Measurements from ENCODE around the gene PRKX.
"Not testable (repeated sequence)": the region's sequence is repeated elsewhere in the genome, so short reads cannot be mapped to it uniquely, and the experiment has no call there.

PRKX gene

DNA sequence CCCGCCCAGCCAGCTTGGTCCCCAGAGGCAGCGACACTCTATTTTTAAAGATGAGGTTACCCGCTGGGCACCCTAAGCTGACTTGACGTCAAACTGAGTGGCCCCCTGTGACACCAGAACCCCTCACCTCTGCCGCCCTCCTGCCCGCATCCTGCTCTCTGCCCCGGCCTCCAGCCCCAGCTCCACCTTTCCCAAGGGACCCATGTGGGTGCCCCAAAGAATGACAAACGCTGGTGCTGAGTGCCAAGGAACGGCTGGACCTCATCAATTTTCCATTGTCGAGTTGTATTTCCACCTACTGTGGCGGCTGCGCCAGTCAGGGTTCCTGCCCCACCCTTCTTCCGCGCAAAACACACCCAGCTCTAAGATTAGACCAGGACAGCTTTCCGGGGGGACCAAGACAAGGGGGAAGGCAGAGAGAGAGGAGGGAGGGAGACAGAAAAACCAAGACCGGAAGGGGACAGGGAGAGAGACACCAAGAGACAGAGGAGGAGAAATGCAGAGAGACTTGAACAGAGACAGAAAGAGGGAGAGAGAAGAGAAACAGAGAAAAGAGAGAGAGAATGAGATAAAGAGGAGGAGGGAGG lies 2.0 kb downstream of the PRKX start:
- no peak for DNase-seq (ENCODE audit: low read depth, low spot score)

DNA sequence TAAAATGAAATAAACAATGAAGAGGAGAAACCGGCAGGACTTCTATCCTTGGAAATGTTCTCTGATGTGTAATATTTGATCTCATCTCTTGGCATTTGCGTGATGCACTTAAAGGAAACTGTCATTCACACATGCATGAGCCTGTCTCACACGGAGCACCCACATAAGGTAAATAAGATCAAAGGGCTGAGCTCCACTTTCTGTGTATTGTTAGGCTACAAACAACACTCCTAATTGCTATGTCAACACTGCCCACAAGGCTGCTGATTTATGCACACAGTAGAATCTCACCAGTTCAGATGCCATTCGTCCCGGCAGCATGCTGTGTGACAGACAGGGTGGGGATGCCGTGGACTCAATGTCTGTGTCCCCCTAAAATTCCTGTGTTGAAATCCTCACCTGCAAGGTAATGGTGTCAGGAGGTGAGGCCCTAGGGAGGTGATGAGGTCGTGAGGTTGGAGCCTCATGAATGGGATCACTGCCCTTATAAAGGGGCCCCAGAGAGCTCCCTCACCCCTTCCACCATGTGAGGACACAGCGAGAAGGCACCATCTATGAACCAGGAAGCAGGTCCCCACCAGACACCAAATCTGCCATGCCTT lies 5.7 kb downstream of the PRKX start:
- DNase-seq (ENCODE audit: low read depth, low spot score), result not testable (repeated sequence)

DNA sequence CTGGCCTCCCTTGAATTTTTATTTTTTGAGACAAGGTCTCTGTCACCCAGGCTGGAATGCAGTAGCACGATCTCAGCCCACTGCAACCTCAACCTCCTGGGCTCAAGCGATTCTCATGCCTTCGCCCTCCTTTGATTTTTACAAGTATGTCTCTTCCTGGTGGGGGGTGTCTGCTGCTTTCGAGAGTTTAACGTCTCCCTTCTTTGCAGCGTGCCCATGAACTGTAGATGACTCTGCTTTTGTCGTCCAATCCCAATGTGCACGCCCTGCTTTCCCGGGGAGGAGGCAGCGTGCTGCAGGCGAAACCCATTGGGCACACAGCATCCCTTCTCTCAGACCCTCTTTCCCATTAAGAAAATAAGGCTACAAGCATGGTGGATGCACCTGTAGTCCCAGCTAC lies 7.0 kb downstream of the PRKX start:
- DNase-seq (ENCODE audit: low read depth, low spot score), result no peak

- DNase-seq (ENCODE audit: low read depth, low spot score), result not testable (repeated sequence)
These were observed 10.2 kb downstream of the PRKX start for GRCh38 chrX:3703251-3703650.

- DNase-seq (ENCODE audit: low read depth, low spot score), result not testable (repeated sequence)
These were observed 11.4 kb downstream of the PRKX start for GRCh38 chrX:3702095-3702494.

GRCh38 chrX:3701445-3701928 lies 12.0 kb downstream of the PRKX start:
- not testable (repeated sequence) for DNase-seq (ENCODE audit: low read depth, low spot score)

- no peak for DNase-seq (ENCODE audit: low read depth, low spot score)
These were observed 13.5 kb downstream of the PRKX start for GRCh38 chrX:3699821-3700381.

DNA sequence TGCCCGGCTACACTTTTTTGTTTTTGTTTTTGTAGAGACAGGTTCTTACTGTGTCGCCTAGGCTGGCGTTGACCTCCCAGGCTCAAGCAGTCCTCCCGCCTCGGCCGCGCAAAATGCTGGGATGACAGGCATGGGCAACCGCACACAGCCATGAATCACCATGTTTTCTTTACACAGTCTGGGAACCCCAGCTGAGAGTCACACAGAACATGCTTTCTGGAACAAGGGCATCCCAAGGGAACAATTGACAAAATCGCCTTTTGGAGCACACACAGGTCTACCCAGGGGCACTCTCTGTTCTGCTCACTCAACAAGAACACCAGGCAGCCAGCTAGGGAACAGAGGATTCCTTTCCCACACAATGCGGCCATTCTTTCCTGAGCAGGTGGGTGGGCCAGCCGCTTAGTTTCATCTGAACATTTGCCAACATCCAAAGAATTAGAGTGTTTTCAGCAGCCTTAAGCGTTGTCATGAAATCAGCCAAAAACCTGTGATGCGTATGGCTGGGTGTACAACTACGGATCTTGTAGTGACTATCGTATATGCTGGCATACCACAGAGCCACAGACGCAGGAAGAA lies 15.7 kb downstream of the PRKX start:
- DNase-seq (ENCODE audit: low read depth, low spot score), result peak; percentile 26

DNA sequence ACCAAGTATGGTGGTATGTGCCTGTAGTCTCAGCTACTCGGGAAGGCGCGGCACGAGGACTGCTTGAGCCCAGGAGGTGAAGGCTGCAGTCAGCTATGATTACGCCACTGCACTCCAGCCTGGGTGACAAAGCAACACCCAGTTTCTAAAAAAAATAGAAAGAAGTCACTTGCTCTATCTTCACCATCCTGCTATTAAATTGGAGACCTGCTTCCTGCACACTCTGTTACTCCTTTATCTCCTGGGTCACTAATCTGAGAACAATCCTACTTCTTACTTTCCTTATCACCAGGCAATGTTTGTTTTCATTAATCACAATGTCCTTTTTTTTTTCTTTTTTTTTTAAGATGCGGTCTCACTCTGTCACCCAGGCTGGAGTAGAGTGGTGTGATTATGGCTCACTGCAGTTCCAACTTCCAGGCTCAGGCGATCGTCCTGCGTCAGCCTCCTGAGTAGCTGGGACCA lies 16.2 kb downstream of the PRKX start:
- DNase-seq (ENCODE audit: low read depth, low spot score), result no peak

GRCh38 chrX:3695536-3695935 lies 17.9 kb downstream of the PRKX start:
- DNase-seq (ENCODE audit: low read depth, low spot score), result no peak

GRCh38 chrX:3690140-3690539 lies 23.3 kb downstream of the PRKX start:
- DNase-seq (ENCODE audit: low read depth, low spot score), result no peak

DNA sequence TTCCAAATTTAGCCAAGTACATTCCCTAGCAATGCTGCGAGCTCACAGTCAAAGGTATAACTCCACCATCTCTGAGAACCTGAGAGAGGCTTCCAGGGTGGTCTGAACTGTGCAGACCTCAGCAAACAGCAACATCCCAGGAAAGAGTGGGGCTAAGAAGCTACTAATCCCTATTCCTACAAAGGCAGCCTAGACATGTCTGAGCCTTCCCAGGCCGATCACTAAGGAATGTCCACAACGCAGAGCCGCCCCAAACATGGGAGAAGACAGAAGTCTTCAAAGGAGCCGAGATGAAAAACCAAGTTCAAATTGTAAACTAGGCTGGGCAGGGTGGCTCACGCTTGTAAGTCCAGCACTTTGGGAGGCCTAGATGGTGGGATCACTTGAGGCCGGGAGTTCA lies 30.2 kb downstream of the PRKX start:
- DNase-seq (ENCODE audit: low read depth, low spot score), result not testable (repeated sequence)

GRCh38 chrX:3680459-3680858 lies 33.0 kb downstream of the PRKX start:
- DNase-seq (ENCODE audit: low read depth, low spot score), result no peak

DNA sequence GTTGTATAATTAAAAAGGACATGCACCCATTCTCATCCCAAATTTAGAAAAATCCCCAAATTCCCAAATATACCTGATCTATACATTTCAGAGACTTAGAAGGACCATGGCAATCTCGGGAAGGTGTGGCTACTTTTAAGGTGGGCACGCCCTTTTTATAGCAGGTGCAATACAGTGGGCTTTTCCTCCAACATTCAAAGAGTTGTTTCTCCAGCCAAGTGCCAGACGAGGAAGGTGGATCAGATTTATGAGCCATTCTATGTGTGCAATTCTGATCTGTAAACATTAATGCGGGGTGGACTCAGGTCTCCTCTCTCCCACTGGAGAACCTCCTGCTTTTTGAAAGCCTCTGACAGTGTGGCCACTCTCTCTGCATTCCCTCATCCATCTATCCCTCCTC lies 33.8 kb downstream of the PRKX start:
- DNase-seq (ENCODE audit: low read depth, low spot score), result no peak

- no peak for DNase-seq (ENCODE audit: low read depth, low spot score)
These were observed 35.1 kb downstream of the PRKX start for GRCh38 chrX:3678328-3678727.

DNA sequence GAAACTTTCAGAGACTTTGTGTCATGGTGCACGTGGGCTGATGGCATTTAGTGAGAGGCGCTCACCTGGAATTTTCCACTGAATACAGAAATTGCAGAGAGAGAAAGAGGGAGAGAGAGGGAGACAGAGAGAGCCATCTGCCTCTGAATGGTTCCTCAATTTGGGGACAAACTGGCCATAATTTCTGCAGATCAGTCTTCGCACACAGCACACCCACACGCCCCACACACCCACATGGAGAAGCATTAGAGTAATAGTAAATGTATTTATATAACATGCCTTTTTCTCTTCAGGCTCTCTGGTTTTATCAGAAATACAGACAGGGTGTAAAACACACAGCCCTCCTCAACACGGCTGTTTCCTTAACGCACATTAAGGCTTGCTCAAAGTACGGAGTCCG lies 38.6 kb downstream of the PRKX start:
- DNase-seq (ENCODE audit: low read depth, low spot score), result no peak

DNA sequence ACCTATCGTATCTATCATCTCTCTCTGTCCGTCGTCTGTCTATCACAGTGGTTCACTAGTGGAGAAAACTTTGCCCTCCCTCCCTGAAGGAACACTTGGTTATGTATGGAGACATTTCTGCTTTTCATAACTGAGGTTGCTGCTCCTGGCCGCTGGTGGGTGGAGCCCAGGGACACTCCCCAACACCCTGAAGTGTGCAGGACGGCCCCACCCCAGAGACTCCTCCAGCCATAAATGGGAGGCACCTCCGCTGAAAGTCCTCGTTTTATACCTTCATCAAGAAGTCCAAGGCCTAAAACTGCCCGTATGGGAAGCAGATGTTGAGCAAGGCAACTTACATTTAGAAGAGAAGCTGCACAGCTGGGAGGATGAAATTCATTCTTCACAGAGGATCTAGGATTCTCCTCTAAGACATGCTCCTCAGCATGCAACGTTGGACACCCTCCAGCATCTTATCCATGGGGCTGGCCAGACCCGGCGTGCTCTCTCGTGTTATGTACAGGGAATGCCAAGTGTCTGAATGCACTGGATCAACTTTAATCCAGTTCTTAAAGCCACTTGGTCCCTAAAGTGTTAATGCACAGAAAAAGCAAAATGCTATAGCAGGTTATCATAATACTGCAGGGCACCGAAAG lies 43.5 kb downstream of the PRKX start:
- DNase-seq (ENCODE audit: low read depth, low spot score), result no peak

- DNase-seq (ENCODE audit: low read depth, low spot score), result no peak
These were observed 46.5 kb downstream of the PRKX start for GRCh38 chrX:3666975-3667374.

GRCh38 chrX:3664921-3665320 lies 48.5 kb downstream of the PRKX start:
- DNase-seq (ENCODE audit: low read depth, low spot score), result no peak

DNA sequence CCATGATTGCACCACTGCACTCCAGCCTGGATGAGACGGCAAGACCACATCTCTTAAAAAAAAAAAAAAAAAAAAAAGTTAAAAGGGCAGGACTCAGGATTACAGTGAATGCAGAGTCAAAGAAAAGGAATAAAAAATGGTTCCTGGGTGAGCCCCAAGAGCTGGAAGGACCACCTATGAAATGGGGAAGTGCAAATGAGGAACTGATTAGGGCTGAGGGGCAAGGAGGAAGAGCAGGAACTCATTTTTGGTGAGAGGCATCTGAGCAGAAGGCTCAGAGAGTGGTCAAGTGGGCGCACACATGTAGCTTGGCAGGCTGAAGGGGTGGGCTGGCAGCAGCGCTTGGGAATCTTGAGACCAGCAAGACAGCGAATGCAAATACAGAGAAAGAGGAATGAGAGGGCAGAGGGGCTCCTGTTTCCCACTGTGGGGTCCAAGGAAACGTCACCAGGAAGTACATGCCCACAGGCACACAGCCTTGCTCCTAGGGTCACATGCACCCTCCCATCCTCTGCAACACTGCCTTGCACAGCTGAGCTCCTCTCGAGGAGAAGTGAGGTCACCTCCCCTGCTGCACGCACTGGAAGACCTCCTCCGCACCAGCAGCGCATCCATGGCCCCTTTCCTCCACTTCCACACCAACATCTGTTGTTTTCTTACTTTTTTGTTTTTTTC lies 49.7 kb downstream of the PRKX start:
- DNase-seq (ENCODE audit: low read depth, low spot score), result not testable (repeated sequence)

- DNase-seq (ENCODE audit: low read depth, low spot score), result no peak
These were observed 53.7 kb downstream of the PRKX start for GRCh38 chrX:3659761-3660160.

- DNase-seq (ENCODE audit: low read depth, low spot score), result no peak
These were observed 58.3 kb downstream of the PRKX start for GRCh38 chrX:3655181-3655580.
